NCI-H1048 (cell line): ENCODE data around the gene KDSR.

Experiments
- DNase-seq: peaks from one replicate; lab custom pipeline; 2025; lab: John Stamatoyannopoulos, UW

The KDSR gene

GRCh38 chr18:63306819-63307550 lies 60.0 kb downstream of the KDSR start:
- no peak for DNase-seq

DNA sequence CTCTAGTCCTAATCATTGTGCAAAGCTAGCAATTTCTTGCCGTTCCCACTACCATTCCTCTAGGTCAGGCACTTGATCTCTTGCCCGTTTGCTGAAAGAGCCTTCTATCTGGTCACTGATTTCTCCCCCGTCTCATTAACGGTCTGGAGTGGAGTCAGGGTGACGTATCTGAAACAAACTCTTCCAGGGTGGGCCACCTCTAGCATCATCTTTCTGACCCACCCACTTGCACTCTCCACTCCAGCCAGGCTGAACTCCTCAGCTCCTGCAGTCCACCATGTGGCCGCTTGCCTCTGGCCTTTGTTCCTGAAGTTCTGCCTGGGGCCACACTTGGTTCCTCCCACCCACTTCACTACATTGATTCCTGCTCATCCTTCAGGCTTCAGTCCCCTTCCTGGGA lies 60.8 kb downstream of the KDSR start:
- no peak for DNase-seq

GRCh38 chr18:63303547-63303946 lies 63.5 kb downstream of the KDSR start:
- no peak for DNase-seq

DNA sequence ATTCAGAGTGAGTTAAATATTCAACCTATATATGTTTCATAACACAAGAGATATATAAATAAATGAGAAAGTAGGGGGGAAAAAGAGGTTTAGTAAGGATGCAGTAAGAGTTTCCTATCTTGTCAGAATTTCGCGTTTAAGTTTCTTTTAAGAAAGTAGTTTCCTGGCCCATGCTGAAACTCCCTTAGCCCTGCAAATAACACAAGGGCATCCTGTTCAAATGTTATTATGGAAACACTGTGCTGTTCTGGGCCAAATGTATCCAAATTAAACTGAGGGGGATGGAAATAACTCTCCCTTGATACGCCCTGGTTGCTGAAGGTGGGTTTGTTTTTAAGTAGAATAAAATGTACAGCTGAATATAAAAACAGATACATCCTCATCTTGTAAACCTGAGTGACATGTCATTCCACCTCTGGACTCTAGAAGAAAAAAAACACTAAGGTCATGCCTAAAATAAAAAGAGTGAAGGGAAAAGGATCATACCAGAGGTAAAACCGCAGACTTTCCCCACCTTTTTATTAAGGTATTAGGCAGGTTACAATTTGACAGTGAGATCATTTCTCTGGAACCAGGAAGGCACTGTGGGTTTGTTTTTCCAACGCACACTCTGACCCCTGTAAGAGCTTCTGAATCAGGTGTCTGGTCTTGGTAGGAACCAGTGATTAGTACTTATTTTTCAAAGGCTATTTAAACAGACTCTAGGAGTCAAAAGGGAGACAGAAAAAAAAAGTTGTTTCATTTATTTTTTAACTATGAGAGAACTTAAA lies 64.2 kb downstream of the KDSR start:
- DNase-seq = no peak

GRCh38 chr18:63302220-63302619 lies 64.8 kb downstream of the KDSR start:
- no peak for DNase-seq

- no peak for DNase-seq
These were observed 65.6 kb downstream of the KDSR start for GRCh38 chr18:63301434-63301833.

- no peak for DNase-seq
These were observed 66.9 kb downstream of the KDSR start for GRCh38 chr18:63299837-63300745.

DNA sequence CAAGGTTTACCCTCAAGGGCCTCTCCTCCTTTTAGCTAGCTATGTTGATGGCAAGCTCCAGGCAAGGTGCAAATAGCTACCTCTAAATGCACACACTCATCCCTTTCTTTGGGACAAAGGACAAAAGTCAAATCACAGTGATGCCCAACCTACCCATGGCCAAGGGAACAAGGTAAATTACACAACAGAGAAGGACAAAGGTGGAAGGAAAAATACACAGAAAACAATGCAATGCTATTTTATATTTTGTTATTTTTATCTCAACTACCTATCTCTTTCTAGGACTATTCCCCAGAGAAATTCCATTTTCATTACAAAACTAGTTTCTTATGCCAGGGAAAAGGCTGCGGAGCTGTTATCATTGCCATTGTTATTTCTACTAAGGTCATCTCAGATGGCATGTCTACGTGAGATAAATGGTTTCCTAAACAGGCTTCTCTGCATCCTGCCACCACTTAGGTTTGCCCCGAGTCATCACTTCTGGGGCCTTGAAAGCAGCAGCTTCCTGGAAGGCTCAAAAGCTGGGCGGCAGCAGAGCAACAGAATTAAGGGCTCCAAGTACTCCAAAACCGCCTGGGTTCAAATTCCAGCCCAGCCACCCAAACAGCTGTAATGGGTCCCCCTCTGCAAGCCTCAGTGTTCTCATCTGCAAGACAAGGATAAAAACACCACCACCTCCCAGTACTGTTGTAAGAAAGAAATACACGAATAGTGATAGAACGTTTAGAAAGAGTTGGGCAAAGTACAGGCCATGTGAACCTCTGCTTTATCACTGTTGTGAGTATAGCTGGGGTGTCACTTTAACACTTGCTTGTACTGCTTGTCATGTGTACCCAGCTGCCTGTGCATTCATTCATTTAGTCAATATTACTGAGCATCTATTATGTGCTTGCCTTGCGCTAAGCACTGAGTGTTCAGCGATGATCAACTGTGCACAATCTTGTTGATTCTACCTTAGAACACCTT lies 68.3 kb downstream of the KDSR start:
- no peak for DNase-seq

DNA sequence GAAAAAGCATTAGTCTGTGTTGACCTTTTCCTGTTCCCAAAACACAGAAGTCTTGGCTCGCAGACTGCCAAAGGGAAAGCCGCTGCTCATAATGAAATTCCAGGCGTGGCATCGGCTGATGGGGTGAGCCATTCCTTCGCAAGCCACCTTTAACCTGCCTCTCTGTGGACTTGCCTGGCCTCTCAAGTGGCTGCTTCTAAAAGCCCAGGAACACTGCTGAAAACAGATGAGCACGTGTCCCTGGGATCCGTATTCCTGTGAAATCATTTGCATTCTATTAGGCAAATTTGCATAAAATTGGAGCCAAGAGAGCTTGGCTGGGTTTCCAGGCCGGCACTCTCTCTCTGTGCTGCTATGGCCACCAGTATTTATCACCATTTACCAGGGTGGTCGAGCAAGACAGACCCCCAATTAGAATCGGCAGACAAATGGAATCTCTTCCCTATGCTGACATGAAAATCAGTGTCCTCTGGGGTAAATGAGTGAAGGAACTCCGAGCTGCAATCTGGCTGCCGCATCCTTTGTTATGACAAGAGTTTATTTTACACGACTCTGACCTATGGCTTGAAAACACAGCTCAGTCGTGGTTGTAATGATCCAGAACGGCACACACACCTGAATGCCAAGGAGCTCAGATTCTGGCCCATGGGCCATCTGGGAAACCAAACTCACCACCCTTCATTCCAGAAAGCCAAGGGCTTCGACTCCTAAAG lies 69.2 kb downstream of the KDSR start:
- peak; percentile 61 for DNase-seq

GRCh38 chr18:63293935-63294334 lies 73.1 kb downstream of the KDSR start:
- no peak for DNase-seq

DNA sequence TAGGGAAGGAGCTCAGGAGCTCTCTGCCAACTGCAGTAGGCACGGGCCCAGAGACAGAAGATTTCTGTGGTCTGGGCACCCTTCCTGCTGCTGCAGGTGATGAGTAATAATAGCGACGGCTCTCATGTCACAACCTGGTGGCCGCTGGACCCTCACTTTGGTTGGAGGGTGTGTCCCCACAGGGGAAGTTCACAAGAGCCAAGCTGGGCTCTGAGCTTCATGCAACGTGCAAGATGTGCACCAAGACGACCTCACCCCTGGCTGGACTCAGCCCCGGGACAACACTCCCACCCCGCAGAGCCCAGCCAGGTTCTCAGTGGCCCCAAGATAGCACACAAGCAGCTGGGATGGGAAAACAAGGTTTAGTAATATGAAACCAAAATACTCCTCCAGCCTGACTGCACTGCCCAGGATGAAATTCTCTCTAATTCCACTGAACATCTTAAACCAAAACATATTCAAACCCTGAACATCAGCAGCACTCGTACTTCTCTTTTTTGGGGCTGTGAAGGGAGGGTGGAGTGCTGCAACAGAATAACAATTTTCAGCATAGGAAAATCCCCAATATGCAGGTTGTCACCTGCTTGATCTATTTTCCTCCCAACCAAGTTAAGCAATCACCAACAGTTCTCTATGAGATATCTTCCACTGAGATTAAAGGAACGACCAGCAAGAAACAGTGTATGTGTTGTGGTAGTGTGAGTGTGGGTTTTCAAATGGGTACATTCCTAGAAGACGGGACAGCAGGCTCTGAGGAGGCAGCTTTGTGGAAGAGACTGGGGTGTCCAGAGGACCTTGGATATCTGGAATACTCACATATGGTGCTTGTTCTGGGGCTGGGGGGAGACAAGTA lies 73.9 kb downstream of the KDSR start:
- no peak for DNase-seq

- no peak for DNase-seq
These were observed 75.7 kb downstream of the KDSR start for GRCh38 chr18:63291278-63291677.

DNA sequence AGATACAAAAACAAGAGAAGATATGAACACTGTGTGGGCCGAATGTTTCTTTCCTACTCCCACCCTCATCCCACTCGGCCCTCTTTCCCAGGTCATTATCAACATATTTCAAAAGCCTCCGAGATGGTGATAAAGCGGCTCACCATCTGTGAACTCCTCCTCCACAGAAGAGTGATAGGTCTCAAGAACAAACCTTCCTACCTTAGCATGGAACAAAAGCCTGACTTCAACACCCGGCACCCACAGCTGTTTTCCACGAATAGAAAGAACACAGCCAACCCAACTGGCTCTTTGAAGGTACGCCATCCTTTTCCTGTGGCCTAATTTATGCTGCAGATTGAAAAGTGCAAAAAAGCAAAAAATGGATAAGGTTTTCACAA lies 76.2 kb downstream of the KDSR start:
- DNase-seq = no peak

GRCh38 chr18:63290166-63290820 lies 76.7 kb downstream of the KDSR start:
- no peak for DNase-seq

GRCh38 chr18:63288311-63288710 lies 78.7 kb downstream of the KDSR start:
- no peak for DNase-seq

DNA sequence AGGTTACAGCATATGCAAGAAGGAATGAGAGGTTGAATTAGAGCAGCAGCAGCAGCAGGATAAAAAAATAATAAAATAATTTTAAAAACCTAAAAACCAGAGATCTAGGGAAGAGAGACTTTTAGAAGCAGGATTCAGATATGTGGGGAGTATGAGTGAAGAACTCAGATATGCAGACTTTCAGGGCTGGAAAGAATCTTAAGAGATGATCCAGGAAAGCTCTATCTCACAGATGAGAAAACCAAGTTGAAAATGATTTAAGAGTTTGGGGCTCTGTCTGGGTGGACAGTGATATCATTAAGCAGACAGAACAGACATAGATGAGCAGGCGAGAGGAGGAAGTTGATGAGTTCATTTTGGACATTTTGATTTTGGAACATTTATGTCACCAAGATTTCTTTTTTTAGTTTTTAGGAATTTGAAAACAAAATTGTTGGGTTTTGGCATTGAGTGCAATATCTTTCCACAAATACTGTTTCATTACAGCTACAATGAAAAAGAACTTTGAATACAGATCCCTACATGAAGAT lies 79.2 kb downstream of the KDSR start:
- no peak for DNase-seq

DNA sequence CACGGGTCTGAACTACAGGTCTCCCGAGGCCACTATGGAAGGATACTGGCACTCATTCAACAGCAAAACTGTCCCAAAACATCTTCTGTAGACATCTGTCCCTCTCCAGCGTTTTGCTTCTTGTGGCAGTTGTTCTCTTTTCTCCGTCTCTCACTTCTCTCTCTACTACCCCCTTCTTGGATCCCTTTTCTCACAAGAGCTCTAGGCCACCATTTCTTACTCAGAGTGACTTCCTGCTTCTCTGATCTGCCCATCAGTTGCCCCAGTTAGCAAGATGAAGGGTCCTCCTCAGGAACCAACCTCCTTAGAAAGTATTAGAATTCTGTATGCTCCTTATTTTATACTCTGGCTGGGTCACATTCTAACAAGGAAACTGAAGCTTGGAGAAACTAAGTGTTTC lies 80.1 kb downstream of the KDSR start:
- no peak for DNase-seq

GRCh38 chr18:63284827-63285733 lies 81.9 kb downstream of the KDSR start:
- DNase-seq = no peak
